HG03103 (cell line): Measurements from ENCODE around the gene NKAIN2.
"Not testable (repeated sequence)": the region's sequence is repeated elsewhere in the genome, so short reads cannot be mapped to it uniquely, and the experiment has no call there.

Experiments used
- ATAC-seq: cut with Tn5 transposase; IDR thresholded peaks from one replicate; pipeline ENCODE4 v1.9.1; 2021; ENCODE audit warnings: low read depth; ENCODE audit not compliant: unreplicated experiment

Gene NKAIN2

DNA sequence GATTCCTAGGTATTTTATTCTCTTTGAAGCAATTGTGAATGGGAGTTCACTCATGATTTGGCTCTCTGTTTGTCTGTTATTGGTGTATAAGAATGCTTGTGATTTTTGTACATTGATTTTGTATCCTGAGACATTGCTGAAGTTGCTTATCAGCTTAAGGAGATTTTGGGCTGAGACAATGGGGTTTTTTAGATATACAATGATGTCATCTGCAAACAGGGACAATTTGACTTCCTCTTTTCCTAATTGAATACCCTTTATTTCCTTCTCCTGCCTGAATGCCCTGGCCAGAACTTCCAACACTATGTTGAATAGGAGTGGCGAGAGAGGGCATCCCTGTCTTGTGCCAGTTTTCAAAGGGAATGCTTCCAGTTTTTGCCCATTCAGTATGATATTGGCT lies 363.6 kb downstream of the NKAIN2 start:
- not testable (repeated sequence) for ATAC-seq

GRCh38 chr6:124190256-124190655 lies 386.6 kb downstream of the NKAIN2 start:
- ATAC-seq, result no peak

DNA sequence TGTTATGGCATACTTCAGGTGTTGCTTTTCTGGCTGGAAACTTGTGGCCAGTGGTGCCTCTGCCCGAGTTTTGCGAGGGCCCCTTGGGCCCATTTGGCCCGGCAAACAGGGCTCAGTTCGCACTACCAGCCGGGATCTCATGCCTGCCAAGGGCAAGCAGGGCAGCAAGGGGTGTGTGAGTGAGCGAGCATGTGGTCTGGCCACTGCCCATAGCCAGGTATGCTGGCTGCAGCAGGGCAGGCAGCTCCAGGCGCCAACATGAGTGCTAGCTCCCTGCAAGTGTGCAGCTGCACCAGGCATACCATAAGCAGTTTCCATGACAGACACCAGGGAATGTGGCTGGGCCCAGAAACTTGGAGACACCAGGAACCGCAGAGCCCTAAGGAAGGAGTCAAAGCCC lies 389.5 kb downstream of the NKAIN2 start:
- ATAC-seq, result no peak

- ATAC-seq, result no peak
These were observed 393.5 kb downstream of the NKAIN2 start for GRCh38 chr6:124197148-124197547.

DNA sequence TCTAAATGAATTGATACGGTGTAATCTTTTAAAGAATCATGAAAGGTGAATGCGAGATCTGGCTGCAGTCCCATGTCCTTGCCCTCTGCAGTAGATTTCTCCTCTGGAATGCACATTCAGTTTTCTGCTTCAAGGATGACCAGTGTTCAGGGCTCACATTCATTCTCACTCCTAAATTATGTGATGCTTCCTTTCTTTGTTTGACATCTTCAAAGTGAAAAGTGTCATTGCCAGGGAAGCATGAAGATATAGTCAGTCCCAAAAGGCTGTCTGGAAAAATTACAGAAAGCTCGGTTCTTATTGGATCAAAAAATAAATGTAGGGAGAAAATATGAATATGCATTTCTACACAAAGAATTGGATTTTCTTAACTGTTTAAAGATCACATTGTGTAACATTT lies 395.6 kb downstream of the NKAIN2 start:
- ATAC-seq, result no peak

- no peak for ATAC-seq
These were observed 397.0 kb downstream of the NKAIN2 start for GRCh38 chr6:124200661-124201060.

- ATAC-seq, result no peak
These were observed 399.6 kb downstream of the NKAIN2 start for GRCh38 chr6:124203101-124203811.

- ATAC-seq, result no peak
These were observed 400.1 kb downstream of the NKAIN2 start for GRCh38 chr6:124203812-124204167.

DNA sequence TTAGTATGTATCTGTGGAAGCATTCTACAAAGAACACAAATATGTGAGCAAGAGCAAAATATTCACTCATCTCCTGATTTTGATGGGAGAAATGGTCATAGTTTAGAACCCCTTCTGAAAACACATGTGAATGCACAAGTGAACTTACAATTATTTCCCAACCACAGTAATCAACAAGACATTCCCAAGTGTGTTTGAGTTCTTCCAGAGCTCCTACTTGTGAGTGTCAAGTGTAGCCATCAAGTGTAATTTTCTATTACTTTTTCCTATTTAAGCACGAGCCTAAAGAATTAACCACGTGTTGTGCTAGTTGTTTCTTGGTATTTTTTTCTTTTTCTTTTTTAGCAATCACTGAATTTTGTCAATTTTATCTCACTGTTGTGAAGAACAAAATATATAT lies 402.3 kb downstream of the NKAIN2 start:
- ATAC-seq, result no peak

- ATAC-seq, result no peak
These were observed 420.1 kb downstream of the NKAIN2 start for GRCh38 chr6:124223611-124224345.

GRCh38 chr6:124226396-124226795 lies 422.7 kb downstream of the NKAIN2 start:
- no peak for ATAC-seq

DNA sequence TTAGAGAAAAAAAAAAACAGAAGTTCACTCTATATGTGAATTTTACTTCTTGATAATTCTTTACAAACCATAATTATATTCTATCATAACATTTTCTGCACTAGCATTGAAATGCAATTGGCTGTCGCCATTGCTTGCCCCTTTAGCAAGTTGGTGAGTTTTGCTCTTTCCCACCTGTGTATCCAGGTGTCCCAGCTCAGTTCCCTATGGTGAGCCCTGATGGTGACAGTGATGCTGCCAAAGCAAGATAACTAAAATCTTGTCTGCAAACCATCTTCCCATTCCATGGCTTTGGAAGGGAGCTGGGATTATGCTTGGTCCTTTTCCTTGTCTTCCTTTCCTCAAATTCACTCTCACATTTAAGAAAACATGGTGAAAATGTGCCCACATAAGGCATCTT lies 429.6 kb downstream of the NKAIN2 start:
- no peak for ATAC-seq

DNA sequence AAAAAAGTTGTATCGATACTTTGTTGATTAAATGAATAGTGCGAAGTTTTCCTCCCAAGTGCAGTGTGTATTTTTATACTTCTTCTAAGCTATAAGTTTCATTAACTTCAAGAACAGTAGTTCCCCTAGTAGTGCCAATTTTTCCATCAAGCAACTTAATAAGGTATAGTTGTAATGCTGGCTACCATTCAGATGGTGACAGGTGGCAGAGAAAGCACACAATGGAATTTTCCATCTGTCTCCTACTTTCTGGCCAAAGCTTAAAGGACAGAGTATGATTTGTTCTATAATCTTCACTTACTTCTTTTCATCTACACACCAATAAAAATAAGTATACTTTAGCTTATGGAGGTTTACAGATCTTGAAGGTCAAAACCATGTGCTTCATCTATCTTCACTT lies 431.1 kb downstream of the NKAIN2 start:
- ATAC-seq, result no peak

GRCh38 chr6:124237911-124238310 lies 434.2 kb downstream of the NKAIN2 start:
- ATAC-seq, result no peak

- ATAC-seq, result not testable (repeated sequence)
These were observed 434.7 kb downstream of the NKAIN2 start for GRCh38 chr6:124238408-124238807.

GRCh38 chr6:124254941-124255685 lies 451.4 kb downstream of the NKAIN2 start:
- ATAC-seq, result no peak

GRCh38 chr6:124260337-124260736 lies 456.7 kb downstream of the NKAIN2 start:
- no peak for ATAC-seq

- ATAC-seq, result no peak
These were observed 466.1 kb downstream of the NKAIN2 start for GRCh38 chr6:124269733-124270132.

DNA sequence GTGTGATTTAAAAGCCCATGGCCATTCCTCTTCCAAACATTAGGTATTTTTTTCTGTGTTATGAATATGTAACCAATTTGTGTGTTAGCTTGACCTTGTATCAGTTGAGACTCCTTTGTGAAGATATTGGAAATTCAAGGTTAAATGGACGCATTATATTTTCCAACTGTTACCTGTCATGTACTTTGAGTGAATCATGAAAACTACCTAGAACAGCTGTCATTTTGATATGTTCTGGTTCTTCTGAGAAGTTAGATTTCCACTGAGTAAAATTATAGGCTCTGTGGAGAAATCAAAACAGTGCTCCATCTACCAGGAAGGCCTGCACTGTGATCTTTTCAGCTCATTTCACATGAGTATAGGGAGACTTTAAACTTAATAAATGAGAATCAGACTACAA lies 470.0 kb downstream of the NKAIN2 start:
- no peak for ATAC-seq

DNA sequence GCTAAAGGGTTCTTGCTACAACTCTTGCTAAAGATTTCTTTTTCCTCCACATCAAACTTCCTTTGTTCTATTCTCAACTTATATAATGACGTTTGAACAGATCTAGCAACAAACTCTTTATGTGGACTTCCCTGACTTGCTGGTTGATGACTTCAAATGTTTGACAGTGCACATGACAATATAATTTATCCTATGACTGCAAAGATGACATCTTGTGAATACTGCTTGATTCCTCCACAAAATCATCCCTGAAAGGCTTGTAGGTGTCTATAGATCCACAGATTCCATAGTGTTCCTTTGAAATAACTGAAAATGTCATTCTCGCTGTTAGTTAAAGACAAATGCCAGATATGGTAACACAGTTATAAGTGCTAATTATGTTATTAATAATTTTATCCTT lies 478.9 kb downstream of the NKAIN2 start:
- no peak for ATAC-seq

DNA sequence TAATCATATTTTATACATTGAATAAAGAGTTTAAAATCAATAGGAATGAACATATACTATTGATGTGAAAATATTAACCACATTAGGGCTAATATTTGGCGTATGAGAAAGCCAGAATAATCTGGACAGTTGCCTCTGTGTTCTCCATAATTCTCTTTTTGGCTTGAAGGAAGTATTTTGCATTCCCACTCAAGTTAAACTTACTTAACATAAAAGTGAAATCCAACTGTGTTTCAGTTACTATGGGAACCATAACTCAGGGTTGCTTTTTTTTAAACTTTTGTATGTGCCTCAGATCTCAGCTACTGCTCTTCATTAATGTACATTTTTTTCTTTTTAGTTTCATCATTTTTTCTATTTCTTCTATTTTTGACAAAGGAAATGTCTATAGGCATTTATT lies 479.8 kb downstream of the NKAIN2 start:
- no peak for ATAC-seq

DNA sequence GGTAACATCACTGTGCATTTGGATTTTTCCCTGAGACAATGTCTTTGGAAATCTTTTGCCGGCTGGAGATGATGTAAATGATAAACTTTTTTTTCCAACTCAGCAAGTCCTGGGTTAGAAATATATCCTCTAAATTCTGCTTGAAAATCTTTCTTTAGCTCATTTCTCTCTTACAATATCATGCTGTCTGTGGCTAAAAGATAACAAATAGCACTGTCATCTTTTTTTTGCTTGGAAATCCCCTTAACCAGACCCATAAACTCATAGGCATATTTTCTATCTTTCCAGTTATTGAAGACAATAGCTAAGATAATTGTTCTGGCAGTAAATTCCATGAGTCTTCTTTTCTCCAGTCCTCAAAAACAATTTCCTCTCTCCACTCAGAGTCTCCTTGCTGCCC lies 481.5 kb downstream of the NKAIN2 start:
- ATAC-seq, result no peak
